ENCODE results near the gene ZNF598.

DNA sequence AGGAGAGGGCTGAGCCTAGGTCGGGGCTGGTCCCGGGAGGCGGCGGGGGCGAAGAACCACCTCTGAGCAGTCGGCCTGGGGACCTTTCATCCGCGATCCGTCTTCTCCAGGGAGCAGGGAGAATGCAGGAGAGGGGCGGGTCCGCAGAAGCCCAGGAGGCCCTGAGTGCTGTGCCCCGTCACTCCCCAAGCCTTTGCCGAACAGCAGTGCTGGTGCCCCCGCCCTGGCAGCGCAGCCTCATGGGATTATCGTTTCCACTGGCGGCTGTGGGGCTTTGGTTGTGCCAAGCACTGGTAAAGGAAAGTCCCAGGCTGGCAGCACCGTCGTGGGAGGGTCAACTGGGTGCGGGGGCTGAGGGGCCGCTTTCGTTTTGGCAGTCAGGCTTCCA, 37.1 kb downstream of the ZNF598 start:
- TF ChIP-seq CTCF (IDR thresholded peaks at IDR 0.05; ENCODE audit: insufficient read depth, low read length, poor library complexity, severe bottlenecking): no peak
- no peak for TF ChIP-seq EZH2phosphoT487 (conservative IDR thresholded peaks at IDR 0.05; ENCODE audit: low read length)

All from SU-DHL-6 (cell line).